ENCODE results near the gene PIEZO1. TPM values are rescaled to one million over a fixed set of nuclear protein-coding genes. Genes with fewer than 3 reads are reported as not detected.

The PIEZO1 gene
- total RNA-seq, 1 donor from 2014 or later: 45.9 TPM

- Histone ChIP-seq H3K9ac (ENCODE audit: low read depth in 1 of 3, low read length in 3 of 3) (peak overlapping the region in 1 of 3 donors; percentile 33), H3K27ac (ENCODE audit: low read depth, low read length) (no peak overlapping the region), H3K4me3 (ENCODE audit: low read length in 3 of 3) (peak overlapping the region in 1 of 3 donors; percentile 43), H3K27me3 (ENCODE audit: control insufficient read depth in 3 of 3, insufficient read depth in 3 of 3, low read length in 3 of 3) (peaks cover 8 to 33% (median 8%) of the 10 kb centered on the region in 3 donors), H3K36me3 (ENCODE audit: control insufficient read depth in 3 of 3, insufficient read depth in 3 of 3, low read length in 3 of 3) (no peaks in the 10 kb centered on the region), H3K4me1 (ENCODE audit: control insufficient read depth in 3 of 3, insufficient read depth in 3 of 3, low read length in 3 of 3) (peaks cover 14 to 20% (median 16%) of the 10 kb centered on the region in 3 donors), H3K9me3 (ENCODE audit: control insufficient read depth in 3 of 3, low read length in 3 of 3) (no peaks in the 10 kb centered on the region)
Measured at GRCh38 chr16:88743693-88744576, 41.1 kb downstream of the PIEZO1 start.

- no peaks in the 10 kb centered on the region for H3K36me3 ChIP-seq (ENCODE audit: control insufficient read depth in 3 of 3, insufficient read depth in 3 of 3, low read length in 3 of 3)
- H3K27me3 ChIP-seq (ENCODE audit: control insufficient read depth in 3 of 3, insufficient read depth in 3 of 3, low read length in 3 of 3): peaks cover 8 to 38% (median 13%) of the 10 kb centered on the region in 3 donors
- H3K27ac ChIP-seq (ENCODE audit: low read depth, low read length): no peak overlapping the region
- no peak overlapping the region for H3K9ac ChIP-seq (ENCODE audit: low read depth in 1 of 3, low read length in 3 of 3)
- no peak overlapping the region for H3K4me3 ChIP-seq (ENCODE audit: low read length in 3 of 3)
- peaks cover 14 to 20% (median 16%) of the 10 kb centered on the region in 3 donors for H3K4me1 ChIP-seq (ENCODE audit: control insufficient read depth in 3 of 3, insufficient read depth in 3 of 3, low read length in 3 of 3)
- H3K9me3 ChIP-seq (ENCODE audit: control insufficient read depth in 3 of 3, low read length in 3 of 3): no peaks in the 10 kb centered on the region
Measured at GRCh38 chr16:88742896-88743605, 42.0 kb downstream of the PIEZO1 start.

- H3K4me3 ChIP-seq (ENCODE audit: low read length in 3 of 3): no peak overlapping the region
- H3K27me3 ChIP-seq (ENCODE audit: control insufficient read depth in 3 of 3, insufficient read depth in 3 of 3, low read length in 3 of 3): peaks cover 8 to 38% (median 13%) of the 10 kb centered on the region in 3 donors
- peaks cover 7 to 24% (median 22%) of the 10 kb centered on the region in 3 donors for H3K4me1 ChIP-seq (ENCODE audit: control insufficient read depth in 3 of 3, insufficient read depth in 3 of 3, low read length in 3 of 3)
- no peak overlapping the region for H3K27ac ChIP-seq (ENCODE audit: low read depth, low read length)
- no peaks in the 10 kb centered on the region for H3K36me3 ChIP-seq (ENCODE audit: control insufficient read depth in 3 of 3, insufficient read depth in 3 of 3, low read length in 3 of 3)
- no peak overlapping the region for H3K9ac ChIP-seq (ENCODE audit: low read depth in 1 of 3, low read length in 3 of 3)
- H3K9me3 ChIP-seq (ENCODE audit: control insufficient read depth in 3 of 3, low read length in 3 of 3): no peaks in the 10 kb centered on the region
Measured at GRCh38 chr16:88741368-88741767, 43.7 kb downstream of the PIEZO1 start.

- peaks cover 8 to 34% (median 13%) of the 10 kb centered on the region in 3 donors for H3K27me3 ChIP-seq (ENCODE audit: control insufficient read depth in 3 of 3, insufficient read depth in 3 of 3, low read length in 3 of 3)
- H3K9ac ChIP-seq (ENCODE audit: low read depth in 1 of 3, low read length in 3 of 3): no peak overlapping the region
- H3K9me3 ChIP-seq (ENCODE audit: control insufficient read depth in 3 of 3, low read length in 3 of 3): no peaks in the 10 kb centered on the region
- H3K4me3 ChIP-seq (ENCODE audit: low read length in 3 of 3): no peak overlapping the region
- peaks cover 0 to under 1% (median 0%) of the 10 kb centered on the region in 3 donors for H3K36me3 ChIP-seq (ENCODE audit: control insufficient read depth in 3 of 3, insufficient read depth in 3 of 3, low read length in 3 of 3)
- peaks cover 7 to 19% (median 16%) of the 10 kb centered on the region in 3 donors for H3K4me1 ChIP-seq (ENCODE audit: control insufficient read depth in 3 of 3, insufficient read depth in 3 of 3, low read length in 3 of 3)
- no peak overlapping the region for H3K27ac ChIP-seq (ENCODE audit: low read depth, low read length)
Measured at GRCh38 chr16:88740727-88741055, 44.3 kb downstream of the PIEZO1 start.

GRCh38 chr16:88739977-88740726 is 44.9 kb downstream of the PIEZO1 start:
- Histone ChIP-seq H3K9ac (ENCODE audit: low read depth in 1 of 3, low read length in 3 of 3) (no peak overlapping the region), H3K27me3 (ENCODE audit: control insufficient read depth in 3 of 3, insufficient read depth in 3 of 3, low read length in 3 of 3) (peaks cover 8 to 34% (median 13%) of the 10 kb centered on the region in 3 donors), H3K4me3 (ENCODE audit: low read length in 3 of 3) (no peak overlapping the region), H3K36me3 (ENCODE audit: control insufficient read depth in 3 of 3, insufficient read depth in 3 of 3, low read length in 3 of 3) (peaks cover 0 to 5% (median 3%) of the 10 kb centered on the region in 3 donors), H3K4me1 (ENCODE audit: control insufficient read depth in 3 of 3, insufficient read depth in 3 of 3, low read length in 3 of 3) (peaks cover 7 to 19% (median 16%) of the 10 kb centered on the region in 3 donors), H3K27ac (ENCODE audit: low read depth, low read length) (no peak overlapping the region), H3K9me3 (ENCODE audit: control insufficient read depth in 3 of 3, low read length in 3 of 3) (no peaks in the 10 kb centered on the region)

- no peak overlapping the region for H3K27ac ChIP-seq (ENCODE audit: low read depth, low read length)
- peaks cover 4 to 30% (median 13%) of the 10 kb centered on the region in 3 donors for H3K27me3 ChIP-seq (ENCODE audit: control insufficient read depth in 3 of 3, insufficient read depth in 3 of 3, low read length in 3 of 3)
- H3K9ac ChIP-seq (ENCODE audit: low read depth in 1 of 3, low read length in 3 of 3): no peak overlapping the region
- H3K9me3 ChIP-seq (ENCODE audit: control insufficient read depth in 3 of 3, low read length in 3 of 3): no peaks in the 10 kb centered on the region
- peaks cover 0 to 6% (median 3%) of the 10 kb centered on the region in 3 donors for H3K36me3 ChIP-seq (ENCODE audit: control insufficient read depth in 3 of 3, insufficient read depth in 3 of 3, low read length in 3 of 3)
- H3K4me3 ChIP-seq (ENCODE audit: low read length in 3 of 3): no peak overlapping the region
- peaks cover 4 to 15% (median 13%) of the 10 kb centered on the region in 3 donors for H3K4me1 ChIP-seq (ENCODE audit: control insufficient read depth in 3 of 3, insufficient read depth in 3 of 3, low read length in 3 of 3)
Measured at GRCh38 chr16:88739139-88739976, 45.7 kb downstream of the PIEZO1 start.

GRCh38 chr16:88738151-88739084 is 46.6 kb downstream of the PIEZO1 start:
- H3K4me1 ChIP-seq (ENCODE audit: control insufficient read depth in 3 of 3, insufficient read depth in 3 of 3, low read length in 3 of 3): peaks cover 0 to 6% (median 5%) of the 10 kb centered on the region in 3 donors
- no peak overlapping the region for H3K4me3 ChIP-seq (ENCODE audit: low read length in 3 of 3)
- H3K9ac ChIP-seq (ENCODE audit: low read depth in 1 of 3, low read length in 3 of 3): no peak overlapping the region
- peaks cover 0 to 6% (median 3%) of the 10 kb centered on the region in 3 donors for H3K36me3 ChIP-seq (ENCODE audit: control insufficient read depth in 3 of 3, insufficient read depth in 3 of 3, low read length in 3 of 3)
- no peaks in the 10 kb centered on the region for H3K9me3 ChIP-seq (ENCODE audit: control insufficient read depth in 3 of 3, low read length in 3 of 3)
- H3K27ac ChIP-seq (ENCODE audit: low read depth, low read length): no peak overlapping the region
- peaks cover 0 to 21% (median 6%) of the 10 kb centered on the region in 3 donors for H3K27me3 ChIP-seq (ENCODE audit: control insufficient read depth in 3 of 3, insufficient read depth in 3 of 3, low read length in 3 of 3)

- H3K36me3 ChIP-seq (ENCODE audit: control insufficient read depth in 3 of 3, insufficient read depth in 3 of 3, low read length in 3 of 3): peaks cover 0 to 6% (median 3%) of the 10 kb centered on the region in 3 donors
- H3K9ac ChIP-seq (ENCODE audit: low read depth in 1 of 3, low read length in 3 of 3): no peak overlapping the region
- H3K27ac ChIP-seq (ENCODE audit: low read depth, low read length): no peak overlapping the region
- no peaks in the 10 kb centered on the region for H3K9me3 ChIP-seq (ENCODE audit: control insufficient read depth in 3 of 3, low read length in 3 of 3)
- H3K4me1 ChIP-seq (ENCODE audit: control insufficient read depth in 3 of 3, insufficient read depth in 3 of 3, low read length in 3 of 3): peaks cover 0 to 5% (median 5%) of the 10 kb centered on the region in 3 donors
- H3K4me3 ChIP-seq (ENCODE audit: low read length in 3 of 3): no peak overlapping the region
- H3K27me3 ChIP-seq (ENCODE audit: control insufficient read depth in 3 of 3, insufficient read depth in 3 of 3, low read length in 3 of 3): peaks cover 0 to 18% (median 5%) of the 10 kb centered on the region in 3 donors
Measured at GRCh38 chr16:88737298-88738150, 47.5 kb downstream of the PIEZO1 start.
